Activated effector memory CD4-positive, alpha-beta T cell treated with anti-CD3 and anti-CD28 coated beads, Interleukin-2, amount 50 U/mL, for 16 hours (primary cell): ENCODE results near the gene DGKZ.

Experiments
- DNase-seq: peaks from one replicate; pipeline ENCODE4 v3.0.0-alpha.2; 2020

Gene DGKZ

DNA sequence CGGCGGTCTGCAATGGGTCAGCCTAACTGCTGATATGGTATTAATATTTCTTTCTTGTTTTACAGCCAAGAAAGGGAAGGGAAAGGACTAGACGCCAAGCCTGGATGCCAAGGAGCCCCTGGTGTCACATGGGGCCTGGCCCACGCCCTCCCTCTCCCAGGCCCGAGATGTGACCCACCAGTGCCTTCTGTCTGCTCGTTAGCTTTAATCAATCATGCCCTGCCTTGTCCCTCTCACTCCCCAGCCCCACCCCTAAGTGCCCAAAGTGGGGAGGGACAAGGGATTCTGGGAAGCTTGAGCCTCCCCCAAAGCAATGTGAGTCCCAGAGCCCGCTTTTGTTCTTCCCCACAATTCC, 36.1 kb downstream of the DGKZ start:
- DNase-seq: no peak

- DNase-seq: no peak
Measured at GRCh38 chr11:46383974-46384701, 36.9 kb downstream of the DGKZ start.

- DNase-seq: no peak
Measured at GRCh38 chr11:46385169-46386004, 38.1 kb downstream of the DGKZ start.

DNA sequence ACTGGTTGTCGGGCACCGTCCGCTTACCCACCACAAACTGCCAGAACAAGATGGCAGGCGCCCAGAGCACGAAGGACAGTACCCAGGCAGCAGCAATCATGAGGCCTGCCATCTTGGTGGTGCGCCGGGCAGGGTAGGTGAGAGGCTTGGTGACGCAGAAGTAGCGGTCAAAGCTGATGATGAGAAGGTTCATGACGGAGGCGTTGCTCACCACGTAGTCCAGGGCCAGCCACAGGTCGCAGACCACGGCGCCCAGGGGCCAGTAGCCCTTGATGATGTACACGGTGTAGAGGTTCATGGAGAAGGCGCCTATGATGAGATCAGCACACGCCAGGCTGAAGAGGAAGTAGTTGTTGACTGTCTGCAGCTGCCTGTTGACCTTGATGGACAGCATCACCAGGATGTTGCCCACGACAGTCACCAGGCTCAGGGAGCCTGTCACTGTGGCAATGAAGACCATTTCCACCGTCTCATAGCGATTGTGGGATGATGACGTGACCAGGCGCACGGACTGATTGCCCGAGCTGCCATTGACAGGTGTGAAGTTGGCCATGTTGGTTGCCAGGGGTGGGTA, 38.8 kb downstream of the DGKZ start:
- DNase-seq: no peak

- DNase-seq: no peak
Measured at GRCh38 chr11:46386674-46387073, 39.4 kb downstream of the DGKZ start.

- no peak for DNase-seq
Measured at GRCh38 chr11:46387456-46387855, 40.2 kb downstream of the DGKZ start.

GRCh38 chr11:46387919-46388618, 40.8 kb downstream of the DGKZ start:
- no peak for DNase-seq

GRCh38 chr11:46388619-46389449, 41.6 kb downstream of the DGKZ start:
- DNase-seq: no peak

DNA sequence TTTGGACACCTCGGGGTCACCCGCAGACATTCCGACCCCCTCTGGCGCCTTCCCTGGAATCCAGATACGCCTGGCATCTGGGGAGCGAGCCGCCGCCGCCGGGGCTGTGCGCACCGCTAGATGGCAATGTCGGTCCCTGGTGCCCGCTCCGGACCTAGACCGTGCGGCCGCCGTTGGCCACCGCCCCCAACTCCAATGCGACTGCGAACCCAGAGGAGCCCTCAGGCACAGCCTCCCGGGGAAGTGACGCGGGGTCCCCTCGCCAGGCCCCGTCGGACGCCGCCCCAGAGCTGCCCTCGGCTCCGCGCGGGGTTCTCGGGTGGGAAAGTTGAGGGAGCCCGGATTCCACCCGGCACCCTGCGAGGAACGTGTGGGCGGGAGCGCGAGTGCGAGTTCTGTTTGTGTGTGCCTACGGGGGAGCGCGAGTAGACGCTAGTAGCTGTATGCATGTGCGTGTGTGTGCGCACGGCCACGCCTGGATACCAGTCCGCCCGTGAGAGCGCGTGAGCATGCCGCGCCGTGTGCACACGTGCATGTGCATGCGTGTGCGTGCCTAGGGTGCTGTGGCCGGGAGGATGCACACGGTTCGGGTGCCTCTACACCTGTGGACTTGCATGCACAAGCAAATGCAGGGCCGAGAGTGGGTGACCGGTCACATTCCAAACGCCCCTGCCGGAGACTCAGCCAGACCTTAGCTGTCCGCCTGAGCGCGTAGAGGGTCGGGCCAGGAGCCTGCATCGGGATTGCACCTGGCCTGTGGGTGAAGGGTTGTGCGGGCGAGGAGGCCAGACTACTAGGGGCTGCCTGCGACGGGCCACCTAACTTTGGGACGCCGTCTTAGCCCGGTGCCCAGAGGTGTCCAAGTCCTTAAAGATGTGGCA, 42.4 kb downstream of the DGKZ start:
- DNase-seq: peak; percentile 79

DNA sequence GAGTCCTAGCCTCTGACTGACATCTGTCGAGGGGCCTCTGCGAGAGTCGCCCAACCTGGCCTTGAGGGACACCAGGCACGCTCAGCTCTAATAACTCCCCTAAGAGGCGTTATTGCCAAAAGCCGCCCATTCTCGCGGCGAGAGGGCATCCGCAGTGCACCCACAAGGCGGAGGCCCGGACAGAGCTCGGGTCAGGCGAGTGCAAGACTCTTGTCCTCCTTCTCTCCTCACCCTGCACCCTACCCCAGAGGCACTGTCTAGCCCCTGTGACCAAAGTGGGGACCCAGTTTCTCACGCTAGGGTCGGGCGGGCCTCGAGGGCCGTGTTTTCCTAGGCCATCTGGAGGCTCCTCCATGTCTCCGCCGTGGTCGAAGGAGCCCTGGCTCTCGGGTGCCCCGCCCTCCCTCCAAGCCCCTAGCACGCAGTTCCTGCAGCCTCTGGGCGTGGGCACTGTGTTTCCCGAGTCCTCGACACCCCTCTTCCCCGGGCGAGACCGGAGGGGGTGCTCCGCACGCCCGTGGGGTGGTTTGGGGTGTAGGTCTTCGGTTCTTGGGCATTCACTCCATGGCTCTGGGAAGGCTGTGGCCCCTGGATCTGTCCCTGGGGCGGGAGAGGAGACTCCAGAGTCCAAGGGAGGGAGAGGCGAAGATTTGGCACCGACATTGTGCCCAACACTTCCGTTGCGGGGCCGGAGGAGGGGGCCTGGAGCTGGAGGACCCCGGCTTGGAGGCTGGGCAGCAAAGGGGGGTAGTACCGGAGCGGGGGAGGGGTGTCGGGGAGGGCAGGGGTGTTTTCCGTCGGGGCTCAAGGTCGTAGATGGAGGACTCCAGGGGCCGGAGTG, 43.3 kb downstream of the DGKZ start:
- DNase-seq: no peak

DNA sequence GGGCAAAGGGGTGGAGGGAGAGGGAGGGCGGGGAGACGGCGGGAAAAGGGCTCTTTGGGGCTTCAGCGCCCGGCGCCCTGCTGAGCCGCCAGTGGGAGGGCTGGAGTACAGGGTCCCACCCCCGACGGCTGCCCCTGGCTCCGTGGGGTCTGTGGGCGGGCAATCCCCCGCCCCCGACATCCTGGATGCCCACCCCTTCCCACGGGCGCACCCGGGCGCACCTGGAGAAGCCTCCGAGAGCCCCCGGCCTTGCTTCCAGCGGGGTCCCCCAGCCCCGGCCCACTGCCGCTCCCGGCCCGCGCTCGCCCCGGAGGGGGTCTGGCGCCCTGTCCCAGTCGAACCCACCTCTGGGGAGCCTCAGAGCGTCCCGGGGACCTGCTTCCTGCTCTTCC, 43.9 kb downstream of the DGKZ start:
- DNase-seq: no peak

- DNase-seq: no peak
Measured at GRCh38 chr11:46391578-46392420, 44.5 kb downstream of the DGKZ start, which contains the start of gene CHRM4. CHRM4 (minus strand) TSS chr11:46391776; CDS start chr11:46386557, 5,219 bp downstream.

DNA sequence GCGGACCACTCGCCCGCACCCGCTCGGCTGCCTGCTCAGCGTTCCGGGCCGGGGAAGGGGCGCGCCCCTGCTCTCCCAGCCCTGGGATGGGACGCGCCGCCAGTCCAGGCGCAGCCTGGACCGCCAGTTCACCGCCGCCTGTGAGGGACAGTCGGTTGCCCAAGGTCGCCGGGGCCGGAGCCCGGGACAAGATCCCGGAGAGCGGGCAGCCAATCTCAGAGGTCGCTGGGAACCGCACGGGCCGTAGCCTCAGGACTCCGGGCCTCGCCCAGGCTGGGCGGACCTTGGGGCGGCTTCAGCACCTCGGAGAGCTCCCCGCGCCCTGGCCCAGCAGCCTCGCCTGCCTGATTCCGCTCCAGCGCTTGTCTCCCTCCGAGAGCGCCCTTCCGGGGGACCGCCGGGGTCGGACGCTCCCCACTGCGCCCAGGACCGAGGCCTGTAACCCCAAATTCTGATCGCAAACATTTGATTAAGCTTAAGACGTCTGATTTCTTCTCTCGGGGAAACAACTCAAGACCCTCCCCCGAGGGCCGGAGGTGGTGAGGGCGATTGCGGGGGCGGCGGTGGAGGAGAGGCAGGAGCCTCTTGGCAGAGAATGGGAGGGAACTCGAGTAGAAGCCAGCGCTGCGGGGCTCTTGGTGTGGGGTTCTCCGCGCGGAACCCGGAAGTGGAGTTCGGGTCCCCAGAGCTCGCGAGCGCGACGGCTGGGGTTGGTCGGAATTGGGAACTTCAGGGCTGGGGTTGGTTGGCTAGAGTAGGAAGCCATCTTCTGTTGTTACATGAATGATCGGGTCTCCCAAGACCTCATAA, 45.4 kb downstream of the DGKZ start:
- peak; percentile 92 for DNase-seq

DNA sequence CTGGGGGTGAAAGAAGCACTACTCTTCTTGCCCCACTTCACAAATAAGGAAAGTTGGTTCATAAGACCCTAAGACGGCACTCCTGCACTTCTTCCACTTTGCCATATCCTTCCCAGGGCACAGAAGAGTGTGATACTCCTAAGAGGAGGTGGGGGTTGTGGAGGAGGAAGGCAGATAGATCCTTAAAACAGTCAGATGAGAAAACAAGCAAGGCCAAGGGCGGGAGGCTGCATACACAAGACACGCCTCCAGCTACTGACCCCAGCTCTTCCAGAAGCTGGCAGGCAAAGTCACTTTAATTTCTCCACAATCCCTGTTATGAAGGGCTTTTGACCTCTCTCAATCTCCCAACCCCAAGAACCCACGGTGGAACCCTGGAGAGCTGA, 46.0 kb downstream of the DGKZ start:
- DNase-seq: no peak

- DNase-seq: no peak
Measured at GRCh38 chr11:46393759-46394158, 46.5 kb downstream of the DGKZ start.

DNA sequence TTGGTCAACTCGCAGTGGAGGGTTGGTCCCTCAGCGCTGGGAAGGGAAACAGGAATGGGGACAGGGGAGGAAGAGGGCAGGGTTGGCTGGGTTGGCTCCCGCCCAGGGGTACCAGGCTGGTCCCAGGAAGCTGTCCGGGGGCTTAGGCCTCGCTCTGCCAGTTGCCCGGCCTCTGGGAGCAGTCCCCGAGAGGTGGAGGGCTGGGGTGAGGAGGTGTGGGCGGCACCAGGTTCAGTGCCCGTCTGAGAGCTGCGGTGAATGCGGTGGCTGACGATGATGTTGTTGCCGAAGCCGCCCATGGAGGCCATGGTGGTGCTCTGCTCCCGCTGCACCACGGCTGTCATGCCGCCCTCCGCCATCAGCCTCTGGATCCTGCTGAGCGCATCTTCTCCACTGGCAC, 50.3 kb downstream of the DGKZ start:
- DNase-seq: no peak

- DNase-seq: no peak
Measured at GRCh38 chr11:46402957-46403902, 56.0 kb downstream of the DGKZ start.
